Measurements from ENCODE around the gene CRLF2. TPM values are rescaled to one million over a fixed set of nuclear protein-coding genes. Genes with fewer than 3 reads are reported as not detected.

CRLF2 gene
- total RNA-seq, 3 donors from 2014 or later (not counting 1 experiment from before 2014, with no cell fraction given), result 1.3 TPM; not detected in 2

DNA sequence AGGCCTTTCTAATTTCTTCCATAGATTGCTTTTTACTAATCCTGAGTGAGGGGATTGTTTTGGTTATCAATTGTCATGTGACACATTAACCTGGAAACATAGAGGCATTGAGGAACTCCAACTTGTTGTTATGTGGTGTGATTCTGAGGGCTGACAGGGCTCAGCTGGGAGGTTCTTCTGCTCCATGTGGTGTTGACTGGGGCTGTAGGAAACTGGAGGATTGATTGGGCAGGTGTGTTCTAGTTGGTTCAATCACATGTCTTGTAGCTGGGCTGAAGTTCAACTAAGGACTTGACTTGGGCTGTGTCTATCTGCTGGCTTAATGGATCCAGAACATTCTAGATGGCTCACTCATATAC lies 10.8 kb upstream of the CRLF2 start:
- Mint-ChIP-seq H3K9me3 (peaks cover 0 to 13% of the 10 kb centered on the region in 2 donors), H3K27ac (no peak overlapping the region), H3K4me3 (no peak overlapping the region), H3K27me3 (ENCODE audit: low read depth in 2 of 2) (no peaks in the 10 kb centered on the region), H3K36me3 (no peaks in the 10 kb centered on the region), H3K4me1 (no peaks in the 10 kb centered on the region)
- H3K36me3 ChIP-seq (ENCODE audit: control insufficient read depth, insufficient read depth, low read length), result no peaks in the 10 kb centered on the region
- H3K4me3 ChIP-seq (ENCODE audit: low read length), result no peak overlapping the region
- no peaks in the 10 kb centered on the region for H3K4me1 ChIP-seq (ENCODE audit: control insufficient read depth, insufficient read depth, low read length)
- H3K27me3 ChIP-seq (ENCODE audit: control insufficient read depth, insufficient read depth, low read length), result no peaks in the 10 kb centered on the region
- H3K9me3 ChIP-seq (ENCODE audit: control insufficient read depth, insufficient read depth, low read length), result no peaks in the 10 kb centered on the region
- TF ChIP-seq, protein P1, sequence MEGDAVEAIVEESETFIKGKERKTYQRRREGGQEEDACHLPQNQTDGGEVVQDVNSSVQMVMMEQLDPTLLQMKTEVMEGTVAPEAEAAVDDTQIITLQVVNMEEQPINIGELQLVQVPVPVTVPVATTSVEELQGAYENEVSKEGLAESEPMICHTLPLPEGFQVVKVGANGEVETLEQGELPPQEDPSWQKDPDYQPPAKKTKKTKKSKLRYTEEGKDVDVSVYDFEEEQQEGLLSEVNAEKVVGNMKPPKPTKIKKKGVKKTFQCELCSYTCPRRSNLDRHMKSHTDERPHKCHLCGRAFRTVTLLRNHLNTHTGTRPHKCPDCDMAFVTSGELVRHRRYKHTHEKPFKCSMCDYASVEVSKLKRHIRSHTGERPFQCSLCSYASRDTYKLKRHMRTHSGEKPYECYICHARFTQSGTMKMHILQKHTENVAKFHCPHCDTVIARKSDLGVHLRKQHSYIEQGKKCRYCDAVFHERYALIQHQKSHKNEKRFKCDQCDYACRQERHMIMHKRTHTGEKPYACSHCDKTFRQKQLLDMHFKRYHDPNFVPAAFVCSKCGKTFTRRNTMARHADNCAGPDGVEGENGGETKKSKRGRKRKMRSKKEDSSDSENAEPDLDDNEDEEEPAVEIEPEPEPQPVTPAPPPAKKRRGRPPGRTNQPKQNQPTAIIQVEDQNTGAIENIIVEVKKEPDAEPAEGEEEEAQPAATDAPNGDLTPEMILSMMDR (IDR thresholded peaks at IDR 0.05), result no peak
- intact Hi-C loops (cut with micrococcal nuclease), result no loop called here
- H3K27ac ChIP-seq (ENCODE audit: low read length), result no peak overlapping the region
- ATAC-seq (no peak), DNase-seq (no peak)

DNA sequence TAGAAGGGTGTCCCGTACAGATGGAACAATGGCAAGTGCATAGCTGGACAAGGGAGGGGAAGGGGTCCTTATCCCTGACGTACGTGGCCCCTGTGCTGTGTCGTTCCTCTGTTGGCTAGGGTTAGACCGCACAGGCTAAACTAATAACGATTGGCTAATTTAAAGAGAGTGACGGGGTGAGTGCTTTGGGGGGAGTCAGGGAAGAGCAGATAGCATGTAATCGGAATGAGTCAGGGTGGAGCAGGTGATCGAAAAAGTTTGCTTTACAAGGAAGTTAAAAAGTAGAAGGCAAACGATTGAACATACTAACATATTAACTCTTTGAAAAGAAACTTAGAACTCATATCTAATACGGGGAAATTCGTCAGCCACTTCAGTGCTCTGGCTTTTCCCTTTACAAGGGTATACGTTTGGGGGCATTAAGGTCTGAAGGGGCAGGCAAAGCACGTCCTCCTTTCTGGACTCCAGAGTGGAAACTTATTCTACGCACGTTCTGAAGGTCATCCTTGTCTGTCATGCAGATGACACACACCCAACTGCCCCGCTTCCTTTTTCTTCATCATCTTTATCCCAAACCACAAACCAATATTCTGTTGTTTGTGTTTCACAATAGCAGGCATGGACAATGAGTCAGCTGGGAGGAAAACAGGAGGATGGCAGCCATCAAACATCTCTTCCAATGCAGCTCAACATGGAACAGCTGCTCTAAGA lies 10.2 kb upstream of the CRLF2 start:
- peaks cover 0 to 13% of the 10 kb centered on the region in 2 donors for H3K9me3 Mint-ChIP-seq
- ATAC-seq (peak in 1 of 3 donors; percentile 37), DNase-seq (no peak)
- Histone ChIP-seq H3K4me3 (ENCODE audit: low read length) (no peak overlapping the region), H3K4me1 (ENCODE audit: control insufficient read depth, insufficient read depth, low read length) (no peaks in the 10 kb centered on the region), H3K9me3 (ENCODE audit: control insufficient read depth, insufficient read depth, low read length) (no peaks in the 10 kb centered on the region), H3K27me3 (ENCODE audit: control insufficient read depth, insufficient read depth, low read length) (no peaks in the 10 kb centered on the region), H3K27ac (ENCODE audit: low read length) (no peak overlapping the region), H3K36me3 (ENCODE audit: control insufficient read depth, insufficient read depth, low read length) (no peaks in the 10 kb centered on the region)
- H3K36me3 Mint-ChIP-seq, result no peaks in the 10 kb centered on the region
- H3K4me3 Mint-ChIP-seq, result no peak overlapping the region
- WGBS (ENCODE audit: insufficient coverage), result 78% methylated on average over 17 of the region's 17 CpGs
- no peaks in the 10 kb centered on the region for H3K27me3 Mint-ChIP-seq (ENCODE audit: low read depth in 2 of 2)
- TF ChIP-seq, protein P1 (IDR thresholded peaks at IDR 0.05), result no peak
- no peaks in the 10 kb centered on the region for H3K4me1 Mint-ChIP-seq
- intact Hi-C loops (cut with micrococcal nuclease), result no loop called here
- H3K27ac Mint-ChIP-seq, result no peak overlapping the region

GRCh38 chrX:1221296-1221845 lies 8.9 kb upstream of the CRLF2 start:
- no peaks in the 10 kb centered on the region for H3K27me3 Mint-ChIP-seq (ENCODE audit: low read depth in 2 of 2)
- no peaks in the 10 kb centered on the region for H3K4me1 Mint-ChIP-seq
- no peak overlapping the region for H3K4me3 Mint-ChIP-seq
- H3K4me3 ChIP-seq (ENCODE audit: low read length), result no peak overlapping the region
- no peaks in the 10 kb centered on the region for H3K9me3 ChIP-seq (ENCODE audit: control insufficient read depth, insufficient read depth, low read length)
- H3K27ac Mint-ChIP-seq, result no peak overlapping the region
- no peak for DNase-seq
- 89% methylated on average over 12 of the region's 12 CpGs for WGBS (ENCODE audit: insufficient coverage)
- TF ChIP-seq, protein P1 (IDR thresholded peaks at IDR 0.05), result no peak
- no peaks in the 10 kb centered on the region for H3K36me3 Mint-ChIP-seq
- no peaks in the 10 kb centered on the region for H3K36me3 ChIP-seq (ENCODE audit: control insufficient read depth, insufficient read depth, low read length)
- intact Hi-C loops (cut with micrococcal nuclease), result no loop called here
- peaks cover 0 to 5% of the 10 kb centered on the region in 2 donors for H3K9me3 Mint-ChIP-seq
- no peaks in the 10 kb centered on the region for H3K27me3 ChIP-seq (ENCODE audit: control insufficient read depth, insufficient read depth, low read length)
- H3K27ac ChIP-seq (ENCODE audit: low read length), result no peak overlapping the region
- ATAC-seq, result no peak
- H3K4me1 ChIP-seq (ENCODE audit: control insufficient read depth, insufficient read depth, low read length), result no peaks in the 10 kb centered on the region

DNA sequence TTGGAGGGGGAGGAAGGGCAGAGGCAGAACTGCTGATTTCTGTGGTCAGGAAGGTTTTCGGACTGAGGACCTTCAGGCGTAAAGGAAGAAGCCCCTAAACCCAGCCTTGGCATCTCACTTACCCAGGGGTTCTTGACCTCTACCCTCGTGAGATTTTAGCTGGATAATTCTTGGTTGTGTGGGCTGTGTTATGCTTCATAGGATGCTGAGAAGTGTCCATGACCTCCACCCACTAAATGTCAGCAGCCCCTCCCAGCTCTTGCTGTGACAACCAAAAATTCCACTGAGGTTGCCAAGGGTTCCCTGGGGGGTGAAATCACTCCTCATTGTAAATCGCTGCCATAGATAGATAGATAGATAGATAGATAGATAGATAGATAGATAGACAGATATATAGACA lies 5.8 kb upstream of the CRLF2 start:
- intact Hi-C loops (cut with micrococcal nuclease), result no loop called here

More for the DNA sequence above, 5.8 kb upstream of the CRLF2 start:
- no peaks in the 10 kb centered on the region for H3K36me3 ChIP-seq (ENCODE audit: control insufficient read depth, insufficient read depth, low read length)
- H3K27me3 Mint-ChIP-seq (ENCODE audit: low read depth in 2 of 2), result peaks cover 0 to 5% of the 10 kb centered on the region in 2 donors
- H3K4me3 Mint-ChIP-seq, result no peak overlapping the region
- peaks cover 5% of the 10 kb centered on the region for H3K4me1 ChIP-seq (ENCODE audit: control insufficient read depth, insufficient read depth, low read length)
- H3K9me3 Mint-ChIP-seq, result no peaks in the 10 kb centered on the region
- 80% methylated on average over 1 of the region's 4 CpGs for WGBS (ENCODE audit: insufficient coverage)
- H3K27me3 ChIP-seq (ENCODE audit: control insufficient read depth, insufficient read depth, low read length), result no peaks in the 10 kb centered on the region
- no peaks in the 10 kb centered on the region for H3K4me1 Mint-ChIP-seq
- ATAC-seq (no peak), DNase-seq (no peak)
- H3K27ac Mint-ChIP-seq, result no peak overlapping the region
- H3K27ac ChIP-seq (ENCODE audit: low read length), result no peak overlapping the region
- H3K9me3 ChIP-seq (ENCODE audit: control insufficient read depth, insufficient read depth, low read length), result no peaks in the 10 kb centered on the region
- no peaks in the 10 kb centered on the region for H3K36me3 Mint-ChIP-seq
- TF ChIP-seq, protein P1 (IDR thresholded peaks at IDR 0.05), result no peak
- no peak overlapping the region for H3K4me3 ChIP-seq (ENCODE audit: low read length)
